ENCODE results near the gene IFNE. TPM values are rescaled to one million over a fixed set of nuclear protein-coding genes. Genes with fewer than 3 reads are reported as not detected.

The IFNE gene, protein sequence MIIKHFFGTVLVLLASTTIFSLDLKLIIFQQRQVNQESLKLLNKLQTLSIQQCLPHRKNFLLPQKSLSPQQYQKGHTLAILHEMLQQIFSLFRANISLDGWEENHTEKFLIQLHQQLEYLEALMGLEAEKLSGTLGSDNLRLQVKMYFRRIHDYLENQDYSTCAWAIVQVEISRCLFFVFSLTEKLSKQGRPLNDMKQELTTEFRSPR
- total RNA-seq (2014; rRNA removed; shearing (Covaris generic)) = not detected in 2 replicates

DNA sequence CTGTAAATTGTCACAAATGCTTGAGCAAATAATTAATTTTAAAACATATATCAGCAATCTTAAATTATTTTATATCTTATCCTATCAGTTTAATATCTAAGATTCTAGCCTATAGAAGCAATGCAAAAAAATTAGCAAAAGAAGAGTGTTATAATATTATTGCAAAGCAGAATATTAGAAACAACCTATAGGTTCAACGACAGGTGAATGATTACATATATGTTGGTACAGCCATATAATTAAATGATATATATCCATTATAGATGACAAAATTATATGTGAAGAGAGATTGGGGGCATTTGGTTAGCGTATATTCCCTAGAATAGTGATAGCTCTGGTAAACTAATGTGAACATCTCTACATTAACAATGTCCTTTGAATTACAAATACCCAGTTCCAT lies at the start of gene IFNE:
TSS of gene IFNE (minus strand) at position 101 of the 400 bp plus-strand sequence. CDS start 619 bp downstream, outside the sequence.
- Histone ChIP-seq H3K4me1 (no peaks in the 10 kb centered on the region), H3K27ac (no peak within 1 kb of the TSS), H3K27me3 (no peaks in the 10 kb centered on the region), H3K36me3 (no peaks in the 10 kb centered on the region), H3K4me3 (no peak within 1 kb of the TSS), H3K9me3 (replicated peaks) (no peaks in the 10 kb centered on the region)
- DNase-seq = no peak

DNA sequence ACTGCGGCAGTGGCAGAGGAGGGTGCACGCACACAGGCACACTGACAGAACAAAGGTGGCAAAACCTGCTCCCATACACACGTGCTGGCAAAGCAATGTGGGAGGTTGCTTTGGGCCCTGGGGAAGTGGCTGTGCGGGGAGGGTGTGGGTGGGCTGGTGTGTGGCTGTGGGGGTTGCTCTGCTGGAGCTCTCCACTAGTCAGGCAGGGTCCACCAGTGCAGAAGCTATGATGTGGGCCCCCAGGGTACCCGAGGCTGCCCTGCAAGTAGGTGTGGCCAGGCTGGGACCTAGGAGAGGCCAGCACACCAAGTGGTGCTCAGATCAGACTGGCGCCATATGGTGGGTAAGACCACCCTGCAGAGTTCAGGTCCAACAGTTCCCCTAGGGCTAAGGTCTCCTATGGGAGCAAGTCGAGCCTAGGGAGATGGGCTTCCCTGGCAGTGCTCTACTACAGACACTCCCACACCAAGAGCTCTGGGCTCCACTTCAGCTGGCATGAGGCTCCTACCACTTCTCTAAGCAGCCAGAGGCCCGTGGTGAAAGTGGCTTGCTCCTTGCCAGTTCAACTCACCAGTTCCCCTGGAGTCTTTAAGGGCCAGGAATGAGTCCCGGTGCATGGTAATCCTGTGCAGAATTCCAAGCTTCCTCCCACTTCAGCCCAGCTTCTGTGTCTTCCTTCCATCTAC lies 46.2 kb upstream of the IFNE start:
- Histone ChIP-seq H3K27ac (no peak overlapping the region), H3K27me3 (no peaks in the 10 kb centered on the region), H3K36me3 (no peaks in the 10 kb centered on the region), H3K4me3 (no peak overlapping the region), H3K9me3 (replicated peaks) (no peaks in the 10 kb centered on the region), H3K4me1 (no peaks in the 10 kb centered on the region)
- no peak for DNase-seq

DNA sequence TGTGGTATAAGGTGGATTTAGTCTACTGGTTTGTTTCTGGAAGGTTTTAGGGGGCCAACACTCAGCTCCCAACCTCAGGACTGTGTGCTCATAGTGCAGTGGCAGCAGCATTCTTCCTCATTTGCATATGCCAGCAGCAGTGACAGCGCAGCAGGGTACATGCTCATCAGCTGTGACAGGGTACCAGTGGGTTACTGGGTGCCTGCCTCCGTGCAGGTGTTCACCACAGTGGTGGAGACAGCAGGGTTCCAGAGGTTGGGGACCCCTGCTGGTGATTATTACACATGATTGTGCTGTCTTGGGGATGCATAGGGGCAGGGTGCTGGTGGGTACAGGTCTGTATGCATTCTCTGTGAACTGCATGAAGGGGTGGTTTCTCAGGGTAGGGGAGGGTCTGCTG lies 45.5 kb upstream of the IFNE start:
- no peaks in the 10 kb centered on the region for H3K36me3 ChIP-seq
- no peak overlapping the region for H3K4me3 ChIP-seq
- no peaks in the 10 kb centered on the region for H3K4me1 ChIP-seq
- no peaks in the 10 kb centered on the region for H3K9me3 ChIP-seq (replicated peaks)
- DNase-seq = no peak
- no peak overlapping the region for H3K27ac ChIP-seq
- H3K27me3 ChIP-seq = no peaks in the 10 kb centered on the region

DNA sequence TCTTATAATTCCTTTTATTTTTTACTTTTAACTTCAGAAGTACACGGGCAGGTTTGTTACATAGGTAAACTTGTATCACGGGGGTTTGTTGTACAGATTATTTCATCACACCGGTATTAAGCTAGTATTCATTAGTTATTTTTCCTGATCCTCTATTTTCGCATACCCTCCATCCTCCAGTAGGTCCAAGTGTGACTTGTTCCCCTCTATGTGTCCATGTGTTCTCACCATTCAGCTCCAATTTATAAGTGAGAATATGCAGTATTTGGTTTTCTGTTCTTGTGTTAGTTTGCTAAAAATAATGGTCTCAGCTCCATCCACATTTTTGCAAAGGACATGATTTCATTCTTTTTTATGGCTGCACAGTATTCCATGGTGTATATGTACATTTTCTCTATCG lies 43.1 kb upstream of the IFNE start:
- Histone ChIP-seq H3K4me3 (no peak overlapping the region), H3K27ac (no peak overlapping the region), H3K9me3 (replicated peaks) (no peaks in the 10 kb centered on the region), H3K27me3 (no peaks in the 10 kb centered on the region), H3K36me3 (no peaks in the 10 kb centered on the region), H3K4me1 (no peaks in the 10 kb centered on the region)
- no peak for DNase-seq

DNA sequence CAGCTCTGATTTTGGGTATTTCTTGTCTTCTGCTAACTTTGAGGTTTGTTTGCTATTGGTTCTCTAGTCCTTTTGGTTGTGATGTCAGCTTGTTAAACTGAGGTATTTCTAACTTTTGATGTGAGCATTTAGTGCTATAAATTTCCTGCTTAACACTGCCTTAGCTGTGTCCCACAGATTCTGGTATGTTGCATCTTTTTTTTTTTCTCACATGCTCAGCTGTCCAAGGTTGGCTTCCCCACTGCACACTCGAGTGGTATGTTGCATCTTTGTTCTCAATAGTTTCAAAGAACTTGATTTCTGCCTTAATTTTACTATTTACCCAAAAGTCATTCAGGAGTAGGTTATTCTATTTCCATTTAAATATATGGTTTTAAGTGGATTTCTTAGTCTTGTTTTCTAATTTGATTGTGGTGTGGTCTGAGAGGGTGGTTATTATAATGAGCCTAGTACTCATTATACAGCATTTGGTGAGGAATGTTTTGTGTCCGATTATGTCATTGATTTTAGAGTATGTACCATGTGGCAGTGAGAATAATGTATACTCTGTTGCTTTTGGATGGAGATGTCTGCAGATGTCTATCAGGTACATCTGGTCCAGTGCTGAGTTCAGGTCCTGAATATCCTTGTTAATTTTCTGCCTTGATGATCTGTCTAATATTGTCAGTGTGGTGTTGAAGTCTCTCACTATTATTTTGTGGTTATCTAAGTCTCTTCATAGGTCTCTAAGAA lies 42.2 kb upstream of the IFNE start:
- Histone ChIP-seq H3K27ac (no peak overlapping the region), H3K4me3 (no peak overlapping the region), H3K4me1 (no peaks in the 10 kb centered on the region), H3K27me3 (no peaks in the 10 kb centered on the region), H3K36me3 (no peaks in the 10 kb centered on the region), H3K9me3 (replicated peaks) (no peaks in the 10 kb centered on the region)
- no peak for DNase-seq

DNA sequence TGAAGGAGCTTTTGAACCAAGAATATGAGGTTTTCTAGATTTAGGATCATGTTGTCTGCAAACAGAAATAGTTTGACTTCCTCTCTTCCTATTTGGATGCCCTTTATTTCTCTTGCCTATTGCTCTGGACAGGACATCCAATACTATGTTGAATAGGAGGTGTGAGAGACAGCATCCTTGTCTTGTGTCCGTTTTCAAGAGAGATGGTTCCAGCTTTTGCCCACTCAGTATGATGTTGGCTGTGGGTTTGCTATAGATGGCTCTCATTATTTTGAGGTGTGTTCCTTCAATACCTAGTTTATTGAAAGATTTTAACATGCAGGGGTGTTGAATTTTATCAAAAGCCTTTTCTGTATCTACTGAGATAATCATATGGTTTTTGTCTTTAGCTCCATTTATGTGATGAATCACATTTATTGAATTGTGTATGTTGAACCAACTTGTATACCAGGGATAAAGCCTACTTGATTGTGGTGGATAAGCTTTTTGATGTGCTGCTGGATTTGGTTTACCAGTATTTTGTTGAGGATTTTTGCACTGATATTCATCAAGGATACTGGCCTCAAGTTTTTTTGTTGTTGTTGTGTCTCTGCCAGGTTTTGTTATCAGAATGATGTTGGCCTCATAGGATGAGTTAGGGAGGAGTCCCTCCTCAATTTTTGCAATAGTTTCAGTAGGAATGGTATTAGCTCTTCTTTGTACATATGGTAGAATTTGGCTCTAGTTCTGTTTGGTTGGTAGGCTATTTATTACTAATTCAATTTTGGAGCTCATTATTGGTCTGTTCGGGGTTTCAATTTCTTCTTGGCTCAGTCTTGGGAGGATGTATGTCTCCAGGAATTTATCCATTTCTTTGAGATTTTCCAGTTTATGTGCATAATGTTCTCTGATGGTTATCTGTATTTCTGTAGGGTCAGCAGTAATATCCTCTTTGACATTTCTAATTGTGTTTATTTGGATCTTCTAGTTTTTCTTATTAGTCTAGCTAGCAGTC lies 41.2 kb upstream of the IFNE start:
- Histone ChIP-seq H3K36me3 (no peaks in the 10 kb centered on the region), H3K27ac (no peak overlapping the region), H3K4me1 (no peaks in the 10 kb centered on the region), H3K9me3 (replicated peaks) (no peaks in the 10 kb centered on the region), H3K4me3 (no peak overlapping the region), H3K27me3 (no peaks in the 10 kb centered on the region)
- no peak for DNase-seq

DNA sequence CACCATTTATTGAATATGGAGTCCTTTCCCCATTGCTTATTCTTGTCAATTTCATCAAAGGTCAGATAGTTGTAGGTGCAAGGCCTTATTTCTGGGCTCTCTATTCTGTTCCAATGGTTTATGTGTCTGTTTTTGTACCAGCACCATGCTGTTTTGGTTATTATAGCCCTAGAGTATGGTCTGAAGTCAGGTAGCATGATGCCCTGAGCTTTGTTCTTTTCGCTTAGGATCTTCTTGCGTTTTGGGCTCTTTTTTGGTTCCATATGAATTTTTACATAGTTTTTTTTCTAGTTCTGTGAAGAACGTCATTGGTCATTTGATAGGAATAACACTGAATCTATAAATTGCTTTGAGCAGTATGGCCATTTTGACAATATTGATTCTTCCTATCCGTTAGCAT lies 40.2 kb upstream of the IFNE start:
- Histone ChIP-seq H3K4me3 (no peak overlapping the region), H3K9me3 (replicated peaks) (no peaks in the 10 kb centered on the region), H3K27ac (no peak overlapping the region), H3K36me3 (no peaks in the 10 kb centered on the region), H3K27me3 (no peaks in the 10 kb centered on the region), H3K4me1 (no peaks in the 10 kb centered on the region)
- no peak for DNase-seq

DNA sequence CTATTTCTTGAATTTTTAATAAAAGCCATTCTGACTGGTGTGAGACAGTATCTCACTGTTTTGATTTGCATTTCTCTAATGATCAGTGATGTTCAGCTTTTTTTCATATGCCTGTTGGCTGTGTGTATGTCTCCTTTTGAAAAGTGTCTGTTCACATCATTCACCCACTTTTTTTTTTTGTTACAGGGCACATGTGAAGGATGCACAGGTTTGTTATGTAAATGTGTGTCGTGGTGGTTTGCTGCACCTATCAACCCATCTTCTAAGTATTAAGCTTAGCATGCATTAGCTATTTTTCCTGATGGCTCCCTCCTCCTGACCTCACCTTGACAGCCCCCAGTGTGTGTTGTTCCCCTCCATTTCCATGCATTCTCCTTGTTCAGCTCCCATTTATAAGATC lies 39.3 kb upstream of the IFNE start:
- Histone ChIP-seq H3K4me1 (no peaks in the 10 kb centered on the region), H3K9me3 (replicated peaks) (no peaks in the 10 kb centered on the region), H3K27me3 (no peaks in the 10 kb centered on the region), H3K4me3 (no peak overlapping the region), H3K27ac (no peak overlapping the region), H3K36me3 (no peaks in the 10 kb centered on the region)
- no peak for DNase-seq

DNA sequence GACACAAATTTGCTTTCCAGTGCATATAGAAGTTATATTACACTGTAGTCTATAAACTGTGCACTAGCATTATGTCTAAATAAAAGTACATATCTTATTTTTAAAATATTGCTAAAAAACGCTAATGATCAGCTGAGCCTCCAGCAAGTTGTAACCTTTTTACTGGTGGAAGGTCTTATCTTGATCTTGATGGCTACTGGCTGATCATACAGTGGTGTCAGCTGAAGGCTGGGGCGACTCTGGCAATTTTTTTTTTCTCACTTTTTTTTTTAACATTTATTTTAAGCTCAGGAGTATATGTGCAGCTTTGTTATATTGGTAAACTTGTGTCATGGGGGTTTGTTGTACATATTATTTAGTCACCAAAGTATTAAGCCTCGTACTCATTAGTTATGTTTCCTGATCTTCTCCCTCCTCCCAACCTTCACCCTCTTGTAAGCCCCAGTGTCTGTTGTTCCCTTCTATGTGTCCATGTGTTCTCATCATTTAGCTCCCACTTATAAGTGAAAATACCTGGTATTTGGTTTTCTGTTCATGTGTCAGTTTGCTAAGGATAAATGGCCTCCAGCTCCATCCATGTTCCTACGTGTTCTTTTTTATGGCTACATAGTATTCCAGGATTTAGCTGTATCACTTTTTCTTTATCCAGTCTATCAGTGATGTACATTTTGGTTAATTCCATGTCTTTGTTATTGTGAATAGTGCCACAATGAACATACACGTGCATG lies 38.6 kb upstream of the IFNE start:
- Histone ChIP-seq H3K4me1 (no peaks in the 10 kb centered on the region), H3K27me3 (no peaks in the 10 kb centered on the region), H3K36me3 (no peaks in the 10 kb centered on the region), H3K4me3 (no peak overlapping the region), H3K9me3 (replicated peaks) (no peaks in the 10 kb centered on the region), H3K27ac (no peak overlapping the region)
- no peak for DNase-seq

DNA sequence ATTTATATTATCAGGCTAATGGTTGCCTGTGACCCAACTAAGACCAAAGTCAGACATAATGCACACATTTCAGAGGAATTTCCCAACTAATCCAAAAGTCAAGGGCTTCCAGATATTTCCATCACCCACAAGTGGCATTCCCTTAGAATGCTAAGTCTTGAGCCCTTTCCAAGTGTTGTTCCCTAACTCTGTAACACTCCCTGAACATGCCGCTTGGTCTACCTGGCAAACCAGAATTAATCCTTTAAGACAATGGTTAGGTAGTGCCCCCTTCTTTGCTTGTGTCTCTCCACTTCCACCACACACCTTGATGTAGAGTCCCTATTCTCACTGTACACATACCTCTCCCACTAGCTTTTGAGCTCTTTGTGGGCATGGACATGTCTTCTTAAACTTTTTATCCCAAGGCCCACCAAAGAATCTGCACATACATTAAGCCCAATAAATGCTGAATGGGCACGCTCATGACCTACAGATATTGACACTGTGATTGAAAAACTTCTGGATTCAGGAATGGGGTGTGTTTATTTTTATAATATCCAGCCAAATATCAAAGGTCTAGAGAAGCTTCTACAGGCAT lies 37.8 kb upstream of the IFNE start:
- Histone ChIP-seq H3K36me3 (no peaks in the 10 kb centered on the region), H3K27ac (no peak overlapping the region), H3K4me1 (no peaks in the 10 kb centered on the region), H3K27me3 (no peaks in the 10 kb centered on the region), H3K9me3 (replicated peaks) (no peaks in the 10 kb centered on the region), H3K4me3 (no peak overlapping the region)
- DNase-seq = no peak

DNA sequence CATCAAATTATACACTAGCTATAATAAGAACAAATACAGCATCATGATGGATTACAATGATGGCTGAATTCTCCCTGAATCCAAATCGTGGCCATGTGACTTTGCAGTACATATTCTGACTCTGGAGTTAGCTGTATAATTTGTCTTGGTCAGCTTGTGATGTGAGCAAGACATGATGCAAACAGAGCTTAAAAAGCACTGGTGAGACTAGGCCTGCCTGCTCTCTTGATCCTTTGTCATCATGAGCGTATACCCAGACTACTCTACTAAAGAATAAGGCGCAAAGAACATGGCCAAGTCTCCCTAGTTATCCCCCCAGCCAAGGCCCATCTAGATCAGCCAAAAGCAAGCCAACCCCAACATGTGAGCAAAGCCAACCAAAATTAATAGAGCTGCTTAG lies 34.7 kb upstream of the IFNE start:
- DNase-seq = no peak
- H3K27ac ChIP-seq = no peak overlapping the region
- no peaks in the 10 kb centered on the region for H3K27me3 ChIP-seq
- no peaks in the 10 kb centered on the region for H3K9me3 ChIP-seq (replicated peaks)
- no peaks in the 10 kb centered on the region for H3K36me3 ChIP-seq
- H3K4me1 ChIP-seq = no peaks in the 10 kb centered on the region
- H3K4me3 ChIP-seq = no peak overlapping the region

DNA sequence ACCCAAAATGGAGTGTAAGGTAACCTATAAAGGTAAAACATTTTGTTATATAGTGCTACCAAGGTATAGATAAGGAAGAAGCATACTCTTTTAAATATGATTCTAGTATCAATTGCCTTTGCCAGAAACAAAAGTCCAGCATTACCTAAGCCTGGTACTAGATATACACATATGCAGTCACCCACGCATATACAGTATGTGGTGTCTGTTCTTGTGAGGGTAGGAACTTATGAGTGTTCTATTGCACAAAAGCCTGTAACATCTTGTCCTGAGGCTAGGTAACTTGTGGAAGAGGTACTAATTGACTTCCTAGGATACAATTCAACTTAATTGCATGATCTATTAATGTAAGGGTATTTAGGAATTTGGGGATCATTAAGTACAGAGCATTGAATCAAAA lies 31.3 kb upstream of the IFNE start:
- no peaks in the 10 kb centered on the region for H3K27me3 ChIP-seq
- DNase-seq = no peak
- no peaks in the 10 kb centered on the region for H3K36me3 ChIP-seq

DNA sequence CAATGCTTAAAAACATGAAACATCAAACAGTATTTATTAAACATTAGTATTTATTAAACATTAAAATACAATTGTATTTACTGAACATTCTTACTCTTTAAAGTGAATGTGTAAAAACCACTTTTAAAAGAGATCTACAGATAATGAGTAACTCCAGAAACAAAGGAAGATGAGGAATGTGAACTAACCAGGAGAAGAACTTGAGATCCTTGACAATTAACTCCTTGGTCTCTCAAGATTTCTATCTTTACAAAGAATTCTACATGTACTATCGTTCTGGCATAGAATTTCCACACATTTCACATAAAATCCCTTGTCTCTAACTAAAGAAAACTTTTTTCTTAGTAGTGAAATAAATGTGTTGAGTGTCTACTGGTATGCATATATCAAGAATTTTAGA lies 28.7 kb upstream of the IFNE start:
- Histone ChIP-seq H3K9me3 (replicated peaks) (no peaks in the 10 kb centered on the region), H3K27ac (no peak overlapping the region), H3K4me3 (no peak overlapping the region), H3K4me1 (peaks cover 11% of the 10 kb centered on the region), H3K27me3 (no peaks in the 10 kb centered on the region), H3K36me3 (no peaks in the 10 kb centered on the region)
- no peak for DNase-seq

More for the DNA sequence above, 31.3 kb upstream of the IFNE start:
- no peak overlapping the region for H3K27ac ChIP-seq
- no peaks in the 10 kb centered on the region for H3K9me3 ChIP-seq (replicated peaks)
- no peak overlapping the region for H3K4me3 ChIP-seq
- no peaks in the 10 kb centered on the region for H3K4me1 ChIP-seq

DNA sequence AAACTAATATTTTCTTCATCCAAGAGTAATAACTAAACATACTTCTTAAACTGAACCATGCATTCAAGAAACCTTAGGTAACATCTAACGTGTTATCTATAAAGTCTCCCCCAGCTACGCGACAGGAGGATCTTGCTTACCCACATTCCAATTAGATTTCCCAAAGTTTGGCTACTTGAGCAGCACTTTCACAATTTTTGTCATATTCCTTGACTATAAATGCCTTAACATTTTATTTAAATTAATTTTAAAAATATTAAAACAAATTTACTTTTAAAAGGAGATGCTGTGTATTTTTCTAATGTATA lies 25.3 kb upstream of the IFNE start:
- H3K4me1 ChIP-seq = peaks cover 11% of the 10 kb centered on the region
- H3K36me3 ChIP-seq = no peaks in the 10 kb centered on the region
- H3K4me3 ChIP-seq = no peak overlapping the region
- no peaks in the 10 kb centered on the region for H3K27me3 ChIP-seq
- no peak overlapping the region for H3K27ac ChIP-seq
- no peaks in the 10 kb centered on the region for H3K9me3 ChIP-seq (replicated peaks)
- no peak for DNase-seq
